ENCODE data around the gene OR10G3. TPM values are rescaled to one million over a fixed set of nuclear protein-coding genes. Genes with fewer than 3 reads are reported as not detected.

OR10G3 gene
- total and polyA plus RNA-seq, 2 of the 13 experiments (the other 11 are each of a cell fraction or from before 2014, with no cell fraction given): not detected

GRCh38 chr14:21558703-21559170, 21.1 kb downstream of the OR10G3 start:
- H3K79me2 ChIP-seq (ENCODE audit: insufficient read depth, low read length): no peaks in the 10 kb centered on the region
- peak; percentile 41 for ATAC-seq
- BruUV-seq (replicated peaks): no TSS peak
- H3K4me2 ChIP-seq (ENCODE audit: low read depth, low read length): peak overlapping the region; percentile 67
- WGBS (ENCODE audit: low lambda C conversion rate): 18% methylated on average over 8 of the region's 8 CpGs
- H3K4me3 ChIP-seq (replicated peaks in 1 of 3; ENCODE audit: insufficient read depth in 1 of 3, low read depth in 2 of 3, low read length in 3 of 3): peak overlapping the region in 1 of 3 experiments; percentile 69; a peak in 1 of 6 replicates
- intact Hi-C loops (cut with micrococcal nuclease; ENCODE audit: unreplicated experiment): loop anchor here (10.0 kb wide), 2 partner anchors 174 to 324 kb away; partner anchors contain the start of gene SUPT16H
- H3K9ac ChIP-seq (ENCODE audit: insufficient read depth, low read depth, low read length): peak overlapping the region; percentile 38; the same call in 1 of the 2 replicates
- H3K27me3 ChIP-seq (ENCODE audit: control insufficient read depth in 1 of 2, insufficient read depth in 2 of 2, low read length in 2 of 2): no peaks in the 10 kb centered on the region
- no peak for DNase-seq (ENCODE audit: low spot score)
- H3K36me3 ChIP-seq (replicated peaks in 1 of 2; ENCODE audit: control insufficient read depth in 1 of 2, insufficient read depth in 2 of 2, low read length in 2 of 2): no peaks in the 10 kb centered on the region
- no peak overlapping the region for H2AFZ ChIP-seq (ENCODE audit: low read length)
- CTCF ChIA-PET (ENCODE audit: low intra/inter-chr PET ratio, low total read pairs): interaction anchor here (1.1 to 4.7 kb wide), 3 partner anchors 61 to 102 kb away, joined by 3 to 104 read pairs (median 12); partner anchors contain the start of genes CHD8, RAB2B and TOX4
- in situ Hi-C loops (cut with HindIII; ENCODE audit: extremely low pct_ligation_motif_present, low pct_unique_long_range_greater_than_20kb): loop anchor here (5.0 kb wide), 1 partner anchor 56 kb away; no protein-coding TSS in a partner anchor
- FAIRE-seq: no peak
- H3K4me1 ChIP-seq (ENCODE audit: insufficient read depth, low read length): peaks cover 26% of the 10 kb centered on the region
- H3K9me3 ChIP-seq (ENCODE audit: low read length): no peaks in the 10 kb centered on the region
- H3K27ac ChIP-seq (ENCODE audit: extremely low read length, insufficient read depth, low read length): no peak overlapping the region
- POLR2A ChIA-PET: interaction anchor here (0.8 to 2.9 kb wide), 5 partner anchors 48 to 122 kb away, joined by 3 to 16 read pairs (median 3); partner anchors contain the start of genes CHD8 and METTL3
- H4K20me1 ChIP-seq (ENCODE audit: insufficient read depth, low read length): no peaks in the 10 kb centered on the region
- TF ChIP-seq IRF9 (CRISPR knock-in tag; IDR thresholded peaks at IDR 0.05; ENCODE audit: borderline replicate concordance) (no peak), ZNF256 (CRISPR knock-in tag; conservative IDR thresholded peaks at IDR 0.05) (0 out of 2 replicates have a peak, but pooled peaks have one; percentile 11), FOSL2 (CRISPR knock-in tag; IDR thresholded peaks at IDR 0.05) (no peak), ZNF816 (CRISPR knock-in tag; IDR thresholded peaks at IDR 0.05; ENCODE audit: borderline replicate concordance) (peak; percentile 12; the same call in 1 of the 2 replicates), MLXIP (CRISPR knock-in tag; IDR thresholded peaks at IDR 0.05; ENCODE audit: borderline replicate concordance) (no peak), ZNF563 (CRISPR knock-in tag; IDR thresholded peaks at IDR 0.05) (0 out of 2 replicates have a peak, but pooled peaks have one; percentile 20), ZNF205 (CRISPR knock-in tag; IDR thresholded peaks at IDR 0.05) (no peak), HNRNPH1 (optimal IDR thresholded peaks at IDR 0.05; ENCODE audit: low read depth, low read length) (no peak), PRDM4 (CRISPR knock-in tag; IDR thresholded peaks at IDR 0.05; ENCODE audit: borderline replicate concordance) (no peak), E2F1 (CRISPR knock-in tag; IDR thresholded peaks at IDR 0.05) (no peak), MED1 (CRISPR knock-in tag; IDR thresholded peaks at IDR 0.05) (0 out of 2 replicates have a peak, but pooled peaks have one; percentile 7), ZNF350 (CRISPR knock-in tag; IDR thresholded peaks at IDR 0.05; ENCODE audit: borderline replicate concordance, low read depth) (0 out of 2 replicates have a peak, but pooled peaks have one; percentile 26), ZNF431 (CRISPR knock-in tag; IDR thresholded peaks at IDR 0.05; ENCODE audit: borderline replicate concordance, low read depth) (no peak), NFE2L1 (CRISPR knock-in tag; IDR thresholded peaks at IDR 0.05; ENCODE audit: borderline replicate concordance) (no peak), GTF2F1 (IDR thresholded peaks at IDR 0.05; ENCODE audit: low read length) (no peak), CEBPG (CRISPR knock-in tag; IDR thresholded peaks at IDR 0.05) (0 out of 2 replicates have a peak, but pooled peaks have one; percentile 12), CHD4 (IDR thresholded peaks at IDR 0.05; ENCODE audit: borderline replicate concordance, low read length) (0 out of 2 replicates have a peak, but pooled peaks have one; percentile 20)

Data from HepG2 (cell line).